CD4-positive, alpha-beta T cell treated with Interleukin-1 beta for 1 hour (primary cell): Measurements from ENCODE around the gene ARV1.
A peak's percentile ranks its signal among the peaks of the same experiment; 100 is the strongest.
"Not testable (repeated sequence)": the region's sequence is repeated elsewhere in the genome, so short reads cannot be mapped to it uniquely, and the experiment has no call there.

Experiments used
- DNase-seq, 2 donors: peaks; one replicate each; pipeline ENCODE4 v3.0.0-alpha.2; 2020 to 2022

The ARV1 gene

DNA sequence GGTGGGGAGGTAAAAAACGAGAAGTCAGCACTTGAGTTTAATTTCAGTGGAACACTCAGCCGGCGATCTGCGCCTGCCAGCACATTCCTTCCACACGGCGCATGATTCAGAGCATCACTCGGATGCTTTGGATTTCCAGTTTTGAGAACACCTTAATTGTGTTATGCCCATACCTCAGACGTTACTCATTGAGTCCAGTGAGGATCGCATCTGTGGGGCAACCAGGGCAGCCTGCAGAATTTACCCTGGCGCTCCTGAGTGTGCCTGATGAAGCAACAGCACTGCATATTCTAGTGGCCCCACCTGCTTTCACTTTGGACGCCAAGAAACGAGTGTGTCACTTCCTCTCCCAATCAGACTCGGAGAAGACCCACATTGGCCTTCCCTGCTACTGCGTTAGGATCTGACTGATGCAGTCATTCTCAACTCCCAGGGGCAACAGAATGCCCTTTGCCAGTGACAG, 41.3 kb downstream of the ARV1 start:
- no peak for DNase-seq

DNA sequence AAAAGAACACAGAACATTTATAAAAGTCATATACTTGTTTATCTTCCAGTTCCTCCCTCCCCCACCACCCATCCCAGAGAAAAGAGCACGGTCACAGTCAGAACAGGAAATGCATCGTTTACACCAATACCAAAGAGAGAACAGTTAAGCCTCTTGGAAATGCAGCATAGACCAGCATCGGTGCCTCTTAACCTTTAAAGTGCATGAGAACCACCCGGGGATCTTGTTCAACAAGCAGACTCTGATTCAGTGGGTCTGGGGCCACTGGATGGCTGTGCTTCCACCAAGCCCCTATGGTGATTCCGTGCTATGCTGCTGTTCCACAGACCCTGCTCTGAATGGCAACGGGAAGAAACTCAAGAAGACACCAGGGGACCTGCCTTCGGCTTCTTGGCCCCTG, 41.9 kb downstream of the ARV1 start:
- no peak for DNase-seq

GRCh38 chr1:231021540-231022031, 42.7 kb downstream of the ARV1 start:
- DNase-seq: no peak

GRCh38 chr1:231022543-231022942, 43.6 kb downstream of the ARV1 start:
- not testable (repeated sequence) for DNase-seq

DNA sequence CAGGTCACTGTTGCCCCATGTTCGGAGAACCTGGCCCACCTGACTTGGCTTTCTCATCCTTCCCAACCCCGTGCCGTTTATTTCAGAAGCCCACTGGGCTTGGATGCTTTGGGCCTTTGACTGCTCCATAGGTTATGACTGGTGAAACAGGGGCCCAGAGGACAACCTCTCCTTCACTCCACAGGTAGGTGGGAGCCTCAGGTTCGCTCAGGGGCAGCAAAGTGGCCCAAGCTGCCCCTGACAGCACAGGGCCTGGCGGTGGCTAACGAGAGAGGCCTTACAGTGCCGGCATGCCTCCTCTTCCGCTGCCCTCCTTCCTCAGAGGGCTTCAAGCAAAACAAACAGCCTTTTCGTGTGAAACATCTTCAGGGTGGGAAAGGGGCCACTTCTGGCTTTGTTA, 44.3 kb downstream of the ARV1 start:
- no peak for DNase-seq

DNA sequence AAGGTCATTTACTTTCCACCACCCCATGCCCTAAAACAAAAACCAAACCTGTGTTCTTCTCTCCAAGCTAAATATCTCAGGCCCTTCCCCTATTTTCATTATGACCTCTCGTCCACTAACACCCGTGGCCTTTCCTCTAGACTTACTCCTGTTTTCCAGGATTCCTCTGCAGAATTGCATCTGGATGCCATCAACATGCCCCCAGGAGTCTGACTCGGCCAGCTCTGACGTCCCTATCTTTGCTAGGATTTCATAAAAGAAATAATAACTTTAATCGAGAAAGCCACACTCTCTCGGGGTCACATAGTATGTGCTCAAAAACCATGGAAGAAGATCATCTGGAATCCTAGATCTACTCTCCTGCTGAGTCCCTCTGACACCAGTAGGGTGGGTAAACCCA, 47.7 kb downstream of the ARV1 start:
- DNase-seq: no peak

- no peak for DNase-seq
These were observed 48.4 kb downstream of the ARV1 start for GRCh38 chr1:231027136-231027925.

DNA sequence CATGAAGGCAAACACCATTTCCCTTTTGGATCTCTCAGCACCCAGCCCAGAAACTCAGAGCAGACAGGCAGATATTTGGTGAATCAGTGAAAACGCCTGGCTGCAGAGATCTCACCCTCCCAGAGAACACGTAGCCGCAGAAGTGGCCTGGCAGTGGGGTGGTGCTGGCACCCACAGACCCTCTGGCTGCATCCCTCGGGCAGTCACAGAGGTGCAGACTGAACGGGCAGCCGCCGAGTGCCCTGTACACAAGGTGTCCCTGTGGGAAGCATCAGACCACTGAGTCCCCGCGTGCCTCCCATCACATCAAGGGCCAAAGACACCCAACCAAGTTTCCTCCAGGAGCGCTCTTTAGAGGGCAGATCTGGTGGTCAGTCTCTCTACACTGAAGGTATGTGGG, 49.1 kb downstream of the ARV1 start:
- no peak for DNase-seq

DNA sequence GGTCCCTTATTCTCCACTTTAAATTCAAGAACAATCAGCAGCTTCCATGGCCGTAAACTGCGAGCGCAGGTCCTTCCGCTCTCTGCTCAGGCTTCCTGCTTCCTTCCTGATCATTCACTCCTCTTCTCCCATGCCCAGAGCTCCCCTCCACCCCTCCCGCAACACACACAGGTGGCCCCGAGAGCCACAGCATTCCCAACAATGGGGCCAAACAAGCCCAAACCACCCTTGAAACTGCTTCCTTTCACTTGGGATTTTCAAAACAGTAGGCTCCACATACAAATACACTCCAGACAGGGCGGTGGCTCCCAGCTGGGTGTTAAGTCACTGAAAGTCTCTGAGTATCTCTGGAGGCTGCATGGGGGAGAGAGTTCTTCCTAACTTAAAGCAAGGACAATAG, 49.8 kb downstream of the ARV1 start:
- no peak for DNase-seq

- DNase-seq: not testable (repeated sequence)
These were observed 50.4 kb downstream of the ARV1 start for GRCh38 chr1:231029247-231029646.

GRCh38 chr1:231029841-231030240, 50.9 kb downstream of the ARV1 start:
- DNase-seq: no peak

DNA sequence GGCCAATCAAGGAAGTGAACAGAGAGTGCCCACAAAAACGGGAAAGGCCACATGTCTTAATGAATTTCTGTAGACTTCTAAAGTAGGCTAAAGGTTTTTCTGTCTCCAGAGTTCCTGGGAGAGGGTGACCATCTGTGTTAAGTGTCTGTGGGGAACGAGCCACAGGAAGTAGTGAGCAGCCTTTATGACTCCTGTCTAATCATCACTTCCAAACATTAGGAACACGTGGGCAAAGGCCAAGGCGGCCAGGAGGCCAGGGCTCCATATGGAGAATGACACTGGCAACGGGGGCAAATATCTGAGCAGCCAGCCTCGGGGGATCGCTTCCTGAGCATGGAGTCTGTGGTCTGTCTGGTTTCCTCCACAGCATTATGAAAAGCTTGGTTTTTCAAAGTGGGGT, 54.1 kb downstream of the ARV1 start:
- DNase-seq: no peak

- DNase-seq: no peak
These were observed 56.9 kb downstream of the ARV1 start for GRCh38 chr1:231035799-231036198.

- no peak for DNase-seq
These were observed 57.5 kb downstream of the ARV1 start for GRCh38 chr1:231036416-231036815.

- no peak for DNase-seq
These were observed 59.0 kb downstream of the ARV1 start for GRCh38 chr1:231037585-231038517.

DNA sequence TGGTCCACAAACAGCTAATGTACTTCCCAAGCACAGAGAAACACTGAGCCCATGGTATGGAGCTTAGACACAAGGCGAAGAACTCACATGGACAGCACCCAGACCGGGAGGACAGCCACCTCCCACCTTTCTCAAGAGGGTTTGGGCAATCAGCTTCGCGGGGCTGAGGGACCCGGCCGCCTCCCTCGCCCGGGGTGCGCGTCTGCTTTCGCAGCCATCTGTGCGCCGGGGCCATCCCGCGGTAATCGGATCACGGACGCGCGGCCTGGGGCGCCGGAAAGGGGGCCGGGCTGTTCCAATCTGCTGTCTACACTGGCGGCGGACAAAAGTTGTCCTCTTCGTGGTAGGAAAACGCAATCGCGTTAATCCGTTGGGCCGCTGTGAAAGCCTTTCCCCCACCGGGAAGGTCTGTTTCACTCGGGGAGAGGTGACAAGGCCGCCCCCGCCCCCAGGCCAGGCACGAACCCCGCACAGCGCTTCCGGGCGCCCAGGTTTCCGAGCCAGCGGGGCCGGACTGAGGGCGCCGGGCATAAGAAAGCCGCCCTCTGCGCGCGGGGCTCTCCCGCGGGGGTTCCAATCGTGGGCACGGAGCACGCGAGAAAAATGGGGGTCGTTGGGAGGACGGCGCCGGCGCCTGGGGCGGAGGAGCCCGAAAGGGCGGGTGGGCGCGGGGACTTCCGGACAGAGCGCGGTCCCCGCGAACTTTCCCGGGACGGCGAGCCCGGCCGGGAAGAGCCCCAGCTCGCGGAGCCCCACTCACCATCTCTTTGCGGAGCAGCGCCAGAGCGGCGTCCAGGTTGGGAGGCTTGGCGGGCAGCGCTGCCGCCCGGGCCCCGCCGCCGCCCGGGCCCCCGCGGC, 60.5 kb downstream of the ARV1 start:
- peak; percentile 13 to 14 for DNase-seq

- DNase-seq: peak; percentile 68 to 74
These were observed 61.3 kb downstream of the ARV1 start, which contains the start of gene FAM89A for GRCh38 chr1:231040019-231040799. Gene FAM89A (minus strand): TSS chr1:231040254. CDS start chr1:231040211, 43 bp downstream.

- no peak for DNase-seq
These were observed 62.2 kb downstream of the ARV1 start for GRCh38 chr1:231040800-231041718.

DNA sequence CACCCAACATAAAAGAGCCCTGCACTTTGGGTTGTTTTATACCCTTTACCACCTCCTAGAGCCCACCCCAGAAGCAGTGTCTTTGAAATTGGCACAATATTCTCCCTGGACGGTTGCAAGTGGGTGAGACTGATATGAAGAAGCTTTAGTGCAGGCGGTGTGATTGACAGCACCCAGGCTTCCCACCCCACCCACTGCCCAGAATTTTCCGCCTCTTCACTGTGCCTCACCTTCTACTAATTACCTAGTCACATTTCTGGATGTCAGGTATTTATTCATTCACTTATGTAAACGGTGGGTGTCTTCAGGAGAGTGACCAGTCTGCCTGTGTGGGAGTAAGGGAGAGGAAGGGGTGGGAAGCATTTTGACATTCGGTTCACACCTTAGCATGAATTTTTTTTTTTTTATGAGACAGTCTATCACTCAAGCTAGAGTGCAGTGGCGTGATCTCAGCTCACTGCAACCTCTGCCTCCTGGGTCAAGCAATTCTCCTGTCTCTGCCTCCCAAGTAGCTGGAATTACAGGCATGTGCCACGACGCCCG, 62.9 kb downstream of the ARV1 start:
- no peak for DNase-seq

DNA sequence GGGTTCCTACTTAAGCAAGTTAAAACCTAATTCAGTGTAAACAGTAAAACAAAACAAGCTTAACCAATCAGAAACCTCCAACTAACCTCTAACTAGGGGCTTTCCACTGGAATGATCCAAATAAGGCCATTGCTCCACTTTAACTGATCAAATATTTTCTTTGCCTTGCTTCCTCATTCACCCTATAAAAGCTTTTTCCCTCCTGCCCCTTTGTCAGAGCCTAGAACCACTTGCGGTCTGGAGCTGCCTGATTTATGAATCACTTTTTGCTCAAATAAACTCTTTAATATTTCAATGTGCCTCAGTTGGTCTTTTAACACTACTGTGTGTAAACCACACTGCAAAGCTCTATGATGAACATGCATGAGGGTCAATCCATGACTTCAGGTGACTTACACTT, 65.7 kb downstream of the ARV1 start:
- no peak for DNase-seq
